ENCODE data around the gene ARHGDIG. TPM values are rescaled to one million over a fixed set of nuclear protein-coding genes. Genes with fewer than 3 reads are reported as not detected.

Gene ARHGDIG
- polyA plus RNA-seq, 3 donors: 0.22 to 78.0 (median 4.1) TPM

DNA sequence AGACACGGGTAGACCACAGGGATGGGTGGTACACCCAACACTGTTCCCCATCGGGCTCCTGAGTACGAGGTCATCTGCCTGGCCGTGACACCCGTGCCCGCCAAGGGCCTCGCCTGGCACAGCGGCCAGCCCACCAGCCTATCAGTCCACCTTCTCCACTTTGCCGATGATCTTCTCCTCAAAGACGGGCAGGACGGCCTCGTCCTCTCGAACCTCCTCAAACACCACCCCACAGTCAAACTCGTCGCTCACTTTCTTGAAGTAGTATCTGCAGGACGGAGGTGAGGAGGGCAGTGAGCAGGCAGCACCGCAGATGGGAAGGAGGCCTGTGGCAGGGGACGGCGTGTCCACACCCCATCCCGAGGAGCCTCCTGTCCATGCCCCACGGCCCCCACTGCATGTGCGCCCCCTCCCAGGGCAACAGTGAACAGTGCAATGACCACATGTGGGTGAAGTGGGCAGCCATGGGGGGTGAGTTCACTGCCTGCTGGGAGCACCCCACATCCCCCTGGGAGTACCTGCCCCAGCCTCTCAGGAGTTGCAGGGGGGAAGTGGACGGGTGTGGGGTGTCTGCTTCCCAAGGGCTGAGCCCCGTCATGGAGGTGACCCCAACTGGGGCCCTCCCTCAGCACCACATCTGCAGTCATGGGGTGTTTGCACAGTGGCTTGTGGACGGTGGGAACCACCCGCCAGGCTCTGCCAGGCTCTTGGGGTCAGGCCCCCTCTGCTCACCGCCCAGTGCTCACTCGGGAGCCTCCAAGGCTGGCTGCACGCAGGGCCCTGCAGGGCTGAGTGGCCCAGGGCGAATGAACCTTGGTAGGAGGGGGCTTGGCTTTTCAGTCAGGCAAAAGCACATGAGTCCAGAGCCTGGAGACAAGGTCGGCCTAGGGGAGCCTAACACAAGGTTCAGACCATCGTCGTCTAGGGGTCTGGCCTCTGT is 7.9 kb downstream of the ARHGDIG start:
- H3K27ac ChIP-seq (ENCODE audit: low read depth, low read length): no peak overlapping the region
- WGBS, 3 donors: 74 to 94% (median 91%) methylated on average over 31 to 33 of the region's 33 CpGs

DNA sequence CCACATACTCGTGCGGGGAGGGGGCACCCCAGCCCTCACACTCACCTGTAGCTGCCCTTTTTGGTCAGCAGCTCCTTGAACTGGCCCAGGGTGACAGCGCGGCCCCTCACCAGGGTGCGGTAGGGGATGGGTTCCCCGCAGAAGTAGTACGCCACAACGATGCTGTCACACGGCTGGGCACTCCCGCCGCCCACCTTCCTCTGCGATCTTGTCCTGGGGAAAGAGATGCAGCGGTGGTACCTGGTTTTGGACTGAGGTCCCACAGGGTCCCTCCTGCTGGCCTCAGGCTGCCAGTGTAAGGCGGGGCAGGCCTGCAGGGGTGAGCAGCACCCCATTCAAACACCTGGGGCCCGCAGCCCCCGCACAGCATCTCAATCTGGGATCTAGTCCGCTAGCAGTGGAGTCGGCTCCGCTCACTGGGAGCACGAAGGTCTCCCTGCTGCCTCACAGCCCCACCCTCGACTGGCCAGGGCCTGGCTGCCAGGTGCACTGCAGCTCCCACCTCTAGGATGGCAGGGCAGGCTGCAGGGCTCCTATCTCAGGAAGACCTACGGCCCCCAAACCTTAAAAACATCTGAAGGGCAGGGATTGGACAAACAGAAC is 9.1 kb downstream of the ARHGDIG start:
- no peak overlapping the region for H3K27ac ChIP-seq (ENCODE audit: low read depth, low read length)
- 74 to 95% (median 93%) methylated on average over 22 of the region's 22 CpGs for WGBS, 3 donors

DNA sequence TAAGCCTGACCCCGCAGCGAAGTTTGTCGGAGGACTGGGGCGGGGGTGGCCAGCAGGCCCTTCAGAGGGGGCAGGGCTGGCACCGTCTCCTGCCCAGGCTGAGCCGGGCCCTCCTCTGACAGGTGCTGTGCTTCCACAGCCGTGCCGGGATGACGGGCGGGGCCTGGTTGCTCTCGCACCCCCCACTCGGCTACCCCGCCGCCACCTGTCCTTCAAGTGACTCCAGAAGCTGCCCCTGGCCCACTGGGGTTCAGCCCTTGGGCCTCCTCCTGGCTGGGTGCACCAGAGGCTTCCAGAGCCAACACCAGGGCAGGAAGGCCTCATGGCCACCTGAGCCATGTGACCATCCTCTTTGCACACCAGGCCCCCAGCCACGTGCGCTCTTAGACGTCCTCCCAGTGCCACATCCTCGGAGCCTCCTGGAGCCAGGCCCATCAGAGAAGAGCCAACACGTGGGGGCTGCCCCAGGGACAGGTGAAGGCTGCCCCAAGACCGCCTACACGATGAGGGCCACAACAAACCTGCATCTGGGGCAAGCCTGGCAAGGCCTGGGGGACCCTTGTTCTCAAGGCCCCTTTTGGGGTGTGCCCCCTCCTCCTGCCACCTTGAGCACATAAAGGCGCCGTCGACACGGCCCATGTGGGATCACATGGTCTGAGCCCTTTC is 9.8 kb downstream of the ARHGDIG start:
- no peak overlapping the region for H3K27ac ChIP-seq (ENCODE audit: low read depth, low read length)
- WGBS, 3 donors: 42 to 92% (median 92%) methylated on average over 24 to 25 of the region's 25 CpGs

DNA sequence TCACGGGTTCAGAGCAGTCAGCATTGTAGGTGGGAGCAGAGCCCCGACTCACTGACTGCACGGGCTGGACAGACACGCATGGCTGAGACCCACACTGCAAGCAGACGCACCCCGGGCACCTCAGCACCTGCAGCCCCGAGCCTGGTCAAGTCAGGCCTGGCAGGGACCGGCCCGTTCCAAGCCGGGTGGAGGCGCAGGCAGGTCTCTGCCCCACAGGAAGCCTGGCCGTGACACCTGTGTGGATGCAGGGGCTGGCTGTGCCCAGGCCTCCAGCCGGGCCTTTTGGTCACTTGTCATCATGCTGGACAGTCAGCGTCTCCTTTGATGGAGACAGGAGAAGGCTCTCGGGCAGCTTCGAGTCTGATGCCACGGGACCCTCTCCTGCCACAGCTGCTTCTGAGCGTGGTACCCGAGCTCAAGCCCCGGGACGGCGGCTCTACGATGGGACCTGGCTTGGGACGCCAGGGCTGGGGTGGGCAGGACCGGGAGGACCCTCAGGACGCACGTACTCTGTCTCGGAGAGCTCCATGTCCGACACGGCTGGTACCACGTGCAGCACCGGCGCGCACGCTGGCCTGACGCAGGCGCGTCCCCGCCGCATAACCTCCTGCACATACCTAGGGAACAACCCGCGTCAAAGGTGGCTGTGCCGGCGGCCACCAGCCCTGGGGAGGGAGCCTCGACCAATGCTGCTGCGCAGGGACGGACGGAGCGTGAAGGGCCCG is 10.5 kb downstream of the ARHGDIG start:
- H3K27ac ChIP-seq (ENCODE audit: low read depth, low read length): no peak overlapping the region
- WGBS, 3 donors: 85 to 96% (median 95%) methylated on average over 50 of the region's 50 CpGs

DNA sequence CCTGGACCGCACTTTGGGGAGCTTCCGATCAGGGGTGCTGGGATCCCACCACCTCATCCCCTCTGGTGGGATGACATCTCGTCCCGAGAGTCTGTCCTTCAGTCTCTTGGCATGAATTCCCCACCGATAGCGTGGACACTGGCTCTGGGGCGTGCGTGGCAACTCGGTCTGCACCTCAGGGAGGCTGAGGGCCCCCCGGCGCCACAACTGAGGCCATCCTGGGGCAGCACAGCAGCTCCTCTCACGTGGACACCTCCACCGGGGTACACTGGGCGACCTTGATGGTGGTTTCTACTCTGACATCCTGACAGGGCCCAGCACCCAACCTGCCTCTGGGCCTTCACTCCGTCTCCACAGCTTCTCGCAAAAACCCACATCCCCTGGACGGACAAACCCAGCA is 11.1 kb downstream of the ARHGDIG start:
- H3K27ac ChIP-seq (ENCODE audit: low read depth, low read length): no peak overlapping the region
- WGBS, 3 donors: 84 to 96% (median 87%) methylated on average over 17 of the region's 17 CpGs

DNA sequence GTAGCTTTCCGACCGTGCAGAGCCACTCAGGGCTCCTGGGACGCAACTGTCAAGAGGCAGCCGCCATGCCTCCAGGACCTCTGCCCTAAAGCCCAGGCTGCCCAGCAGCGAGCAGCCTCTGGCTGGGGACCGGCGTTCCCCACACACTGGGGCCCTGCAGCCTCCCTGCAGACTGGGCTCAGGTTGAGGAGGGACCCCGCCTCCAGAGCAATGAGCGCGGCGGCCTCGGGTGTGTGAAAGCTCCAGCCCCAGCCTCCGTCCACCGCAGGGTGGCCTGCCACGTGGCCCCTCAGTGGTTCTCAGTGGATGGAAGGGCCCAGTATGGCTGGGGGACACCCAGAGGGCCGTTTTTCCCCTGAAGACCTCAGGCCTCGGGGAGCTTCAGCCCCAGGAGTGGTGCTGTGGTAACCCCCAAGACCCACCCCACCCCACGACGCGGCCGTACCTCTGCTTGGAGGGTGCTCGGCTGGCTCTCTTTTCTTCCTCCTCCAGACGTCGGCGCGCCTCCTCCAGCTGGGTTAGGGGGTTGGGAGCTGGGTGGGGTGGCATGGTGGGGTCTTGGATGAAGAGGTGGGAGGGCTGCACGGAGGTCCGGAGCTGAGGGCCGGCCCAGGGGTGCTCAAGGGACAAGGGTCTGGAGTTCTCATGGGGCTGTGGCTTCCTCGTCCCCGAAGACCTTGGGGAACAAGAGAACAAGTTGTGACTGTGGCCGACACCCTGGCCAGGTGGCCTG is 12.8 kb downstream of the ARHGDIG start:
- H3K27ac ChIP-seq (ENCODE audit: low read depth, low read length): no peak overlapping the region
- 92 to 94% (median 92%) methylated on average over 22 to 32 of the region's 32 CpGs for WGBS, 3 donors

DNA sequence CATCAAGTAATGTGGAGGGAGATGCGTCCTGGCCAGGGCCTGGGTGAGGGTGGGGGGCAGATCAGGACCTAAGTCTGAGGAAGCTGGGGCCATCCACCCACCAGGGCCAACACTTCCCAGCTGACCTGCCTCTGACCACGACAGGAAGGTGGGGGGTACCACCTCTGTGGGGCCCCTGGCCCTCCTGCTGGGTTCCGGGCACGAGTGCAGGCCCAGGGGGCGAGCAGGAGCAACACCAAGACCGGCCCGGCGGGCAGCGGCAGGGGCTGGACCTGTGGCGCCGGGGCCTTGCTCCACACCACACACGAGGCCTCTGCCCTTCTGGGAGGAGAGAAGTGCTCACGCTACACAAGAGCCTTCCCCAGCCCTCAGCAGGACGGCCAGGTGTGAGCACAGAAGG is 15.9 kb downstream of the ARHGDIG start:
- WGBS, 3 donors: 89 to 94% (median 94%) methylated on average over 8 to 14 of the region's 14 CpGs
- no peak overlapping the region for H3K27ac ChIP-seq (ENCODE audit: low read depth, low read length)

DNA sequence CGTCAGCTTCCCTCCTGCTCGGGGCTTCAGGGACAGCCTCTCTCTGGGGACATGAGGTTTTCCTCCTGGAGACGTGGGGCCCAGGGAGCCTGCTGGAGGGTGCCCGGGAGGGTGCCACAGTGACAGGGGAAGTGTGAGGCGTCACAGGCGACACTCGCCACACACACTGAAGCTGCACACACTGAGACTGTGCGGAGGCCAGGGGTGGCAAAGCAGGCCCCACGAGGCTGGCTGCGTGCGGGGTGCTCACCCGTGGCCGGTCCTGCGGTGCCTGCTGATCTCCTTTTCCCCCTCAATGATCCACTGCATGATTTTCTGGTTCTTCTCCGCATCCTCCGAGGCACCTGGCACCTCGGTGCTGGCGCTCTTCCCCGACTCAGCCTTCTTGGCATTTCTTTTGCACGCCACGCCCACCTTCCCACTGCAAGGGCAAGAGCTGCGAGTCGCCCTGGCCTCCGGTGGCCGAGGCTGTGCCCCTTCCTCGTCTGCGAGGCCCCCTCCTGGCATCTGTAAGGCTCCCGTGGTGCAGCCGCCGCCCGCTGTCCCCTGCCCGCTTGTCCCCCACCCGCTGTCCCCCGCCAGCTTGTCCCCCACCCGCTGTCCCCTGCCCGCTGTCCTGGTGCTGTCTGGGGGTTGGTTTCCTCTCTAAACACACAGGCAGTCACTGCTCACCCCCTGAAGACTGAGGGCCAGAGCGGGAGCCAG is 16.6 kb downstream of the ARHGDIG start:
- H3K27ac ChIP-seq (ENCODE audit: low read depth, low read length): no peak overlapping the region
- WGBS, 3 donors: 90 to 92% (median 91%) methylated on average over 37 of the region's 37 CpGs

DNA sequence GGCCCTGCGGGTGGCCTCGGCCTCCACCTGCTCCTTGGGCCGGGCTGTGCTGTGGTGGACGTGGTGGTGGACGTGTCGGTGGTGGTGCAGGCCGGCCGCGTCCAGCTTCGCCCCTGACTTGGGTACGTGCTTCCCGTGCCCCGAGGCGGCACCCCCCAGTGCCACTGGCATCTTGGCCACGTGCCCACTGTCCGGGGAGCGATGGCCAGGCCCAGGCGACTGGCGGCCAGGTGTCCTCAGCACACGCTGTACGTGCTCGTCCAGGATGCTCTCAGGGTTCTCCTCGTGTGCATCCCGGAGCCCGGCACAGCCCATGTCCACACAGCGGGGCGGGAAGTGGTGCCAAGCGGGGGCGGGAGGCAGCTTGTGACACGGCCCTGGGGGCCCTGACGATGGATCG is 17.4 kb downstream of the ARHGDIG start:
- no peak overlapping the region for H3K27ac ChIP-seq (ENCODE audit: low read depth, low read length)
- 92 to 97% (median 94%) methylated on average over 27 to 32 of the region's 32 CpGs for WGBS, 3 donors

DNA sequence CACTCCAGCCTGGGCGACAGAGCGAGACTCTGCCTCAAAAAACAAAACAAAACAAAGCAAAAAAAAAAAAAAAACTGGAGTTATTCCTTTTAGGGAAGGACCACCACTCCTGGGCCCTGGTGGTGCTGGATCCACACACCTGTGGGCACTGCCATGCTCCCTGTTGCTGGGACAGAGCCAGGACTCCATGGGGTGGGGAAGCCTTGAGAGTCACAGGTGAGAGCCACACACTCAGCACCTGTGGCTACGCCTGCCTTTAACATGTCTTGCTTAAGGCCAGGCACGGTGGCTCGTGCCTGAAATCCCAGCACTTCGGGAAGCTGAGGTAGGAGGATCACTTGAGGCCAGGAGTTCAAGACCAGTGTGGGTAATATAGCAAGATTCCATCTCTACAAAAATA is 20.8 kb downstream of the ARHGDIG start:
- H3K27ac ChIP-seq (ENCODE audit: low read depth, low read length): no peak overlapping the region
- 80 to 97% (median 95%) methylated on average over 6 of the region's 6 CpGs for WGBS, 3 donors

DNA sequence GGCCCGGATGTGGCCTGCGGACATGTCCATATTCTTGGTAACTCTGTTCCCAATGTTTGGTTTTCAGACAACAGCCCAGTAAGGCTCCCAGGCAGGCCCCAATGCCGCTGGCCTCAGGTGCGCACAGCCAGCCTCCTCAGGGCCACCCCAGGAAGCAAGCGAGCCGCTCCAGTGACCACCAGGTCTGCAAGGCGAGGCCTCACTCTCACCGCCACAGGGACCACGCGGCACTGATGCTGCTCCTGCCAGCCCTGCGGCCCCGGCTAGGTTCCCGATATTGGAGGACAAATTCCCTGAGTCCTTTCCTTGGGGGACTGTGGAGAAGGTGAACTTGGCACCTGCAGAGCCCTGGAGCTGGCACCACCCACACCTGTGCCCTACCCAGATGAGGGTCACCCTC is 21.6 kb downstream of the ARHGDIG start:
- 94 to 97% (median 95%) methylated on average over 13 of the region's 13 CpGs for WGBS, 3 donors
- H3K27ac ChIP-seq (ENCODE audit: low read depth, low read length): no peak overlapping the region

DNA sequence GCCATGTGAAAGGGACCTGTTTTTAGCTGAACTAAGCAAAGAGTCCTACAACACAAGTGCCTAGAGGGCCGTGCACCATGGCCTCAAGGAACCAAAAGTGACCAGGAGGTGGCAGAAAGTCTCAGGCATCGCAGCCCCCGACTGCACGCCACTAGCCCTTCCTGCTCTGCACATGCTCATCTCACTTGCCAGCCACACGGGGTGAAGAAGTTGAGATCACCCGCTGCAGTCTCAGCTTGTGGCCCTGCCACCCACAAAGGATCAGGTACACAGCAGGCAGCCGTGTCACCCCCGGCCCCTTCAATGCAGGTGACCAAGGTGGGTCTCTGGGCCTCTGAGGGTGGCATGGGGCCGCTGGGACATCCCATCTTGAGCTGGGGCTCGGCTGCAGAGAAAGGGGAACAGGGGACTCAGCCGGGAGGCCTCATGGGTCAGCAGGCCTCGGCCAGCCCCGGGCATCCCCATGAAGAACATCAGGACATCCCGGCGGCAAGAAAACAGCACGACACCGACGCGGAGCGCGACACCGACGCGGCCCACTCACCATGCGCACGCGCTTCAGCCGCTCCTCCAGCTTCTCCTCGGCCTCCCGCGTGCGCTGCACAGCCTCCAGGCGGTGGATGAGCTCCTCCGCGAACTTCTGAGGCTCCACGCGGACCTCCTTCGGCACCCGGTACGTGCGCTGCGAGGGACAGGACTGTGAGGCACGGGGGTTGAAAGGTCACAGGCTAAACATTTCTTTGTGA is 23.5 kb downstream of the ARHGDIG start:
- WGBS, 3 donors: 85 to 92% (median 89%) methylated on average over 43 of the region's 43 CpGs
- H3K27ac ChIP-seq (ENCODE audit: low read depth, low read length): no peak overlapping the region

DNA sequence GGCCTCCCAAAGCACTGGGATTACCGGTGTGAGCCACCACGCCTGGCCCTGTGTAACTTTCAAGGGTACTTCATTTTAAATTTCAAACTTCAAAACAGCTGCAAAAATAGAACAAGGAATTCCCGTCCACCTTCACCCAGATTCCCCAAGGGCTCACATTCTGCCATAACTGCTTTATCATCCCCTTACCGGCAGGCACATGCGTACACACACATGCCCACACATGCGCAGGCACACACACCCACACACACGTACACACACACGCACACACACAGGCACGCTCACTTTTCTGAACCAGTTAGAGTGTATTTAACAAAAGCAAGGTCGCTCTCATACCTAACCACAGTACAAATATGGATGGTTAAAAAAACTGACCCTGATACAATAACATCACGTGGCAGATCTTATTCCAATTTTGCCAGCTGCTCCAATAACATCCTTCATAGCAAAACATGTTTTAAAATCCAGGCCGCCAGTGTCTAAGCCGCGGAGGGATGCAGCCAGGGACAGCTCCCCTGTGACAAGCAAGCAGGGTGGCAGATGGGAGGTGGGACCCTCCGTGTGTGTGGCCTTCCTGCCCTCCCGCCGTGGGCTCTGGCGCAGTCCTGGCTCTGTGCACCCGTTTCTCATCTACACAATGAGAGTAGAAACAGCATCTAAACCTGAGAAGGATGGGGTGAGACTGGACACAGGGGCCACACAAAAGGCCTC is 25.7 kb downstream of the ARHGDIG start:
- WGBS, 3 donors: 83 to 92% (median 91%) methylated on average over 19 of the region's 19 CpGs
- no peak overlapping the region for H3K27ac ChIP-seq (ENCODE audit: low read depth, low read length)

DNA sequence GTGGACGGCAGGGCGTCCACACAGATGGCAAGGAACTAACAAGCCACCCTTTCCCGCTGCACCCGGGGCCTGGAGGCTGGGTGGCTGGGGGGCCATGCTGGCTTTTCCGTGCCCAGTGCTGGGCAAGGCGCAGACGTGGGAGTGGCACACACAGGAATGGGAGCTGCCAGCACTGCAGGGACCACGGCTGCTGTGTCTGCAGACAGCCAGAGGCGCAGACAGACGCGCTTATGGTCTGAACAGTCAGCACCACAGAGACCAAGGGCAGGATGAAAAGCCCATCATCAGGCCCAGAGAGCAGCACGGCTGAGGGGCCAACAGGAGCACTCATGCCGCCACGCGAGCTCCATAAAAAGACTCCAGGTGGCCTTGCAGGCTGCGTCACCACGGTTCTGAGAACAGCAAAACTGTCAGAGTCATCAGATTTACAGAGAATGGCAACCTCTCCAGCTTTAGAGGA is 26.6 kb downstream of the ARHGDIG start:
- WGBS, 3 donors: 90 to 92% (median 90%) methylated on average over 17 of the region's 17 CpGs
- no peak overlapping the region for H3K27ac ChIP-seq (ENCODE audit: low read depth, low read length)

DNA sequence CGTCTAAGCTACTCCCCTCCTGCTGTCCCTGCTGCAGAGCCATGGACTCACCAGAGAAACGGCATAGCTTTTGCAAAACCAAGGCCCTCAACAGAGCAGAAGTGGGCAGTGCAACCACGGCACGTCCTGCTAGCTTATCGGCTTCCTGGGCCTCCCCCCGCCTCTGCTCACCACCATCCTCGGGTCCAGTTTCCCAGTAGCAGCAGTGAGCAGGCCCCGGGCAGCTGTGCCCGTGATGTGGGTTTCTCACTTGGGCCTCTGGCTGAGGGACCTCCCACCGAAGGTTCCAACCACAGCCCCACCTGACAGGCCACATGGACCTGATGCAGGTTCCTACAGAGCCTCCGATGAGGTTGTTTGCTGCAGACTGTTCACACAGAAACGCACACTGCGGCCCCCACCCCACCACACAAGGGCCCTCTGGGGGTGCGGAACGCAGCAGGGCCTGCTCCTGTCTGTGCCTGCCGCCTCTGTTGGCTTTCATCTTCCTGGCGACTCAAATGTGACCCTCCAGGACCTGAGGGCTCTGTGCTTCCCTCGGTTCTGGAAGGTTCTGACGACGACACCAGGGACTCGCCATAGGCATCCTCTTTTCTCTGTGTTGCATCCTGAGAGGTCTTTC is 27.4 kb downstream of the ARHGDIG start:
- WGBS, 3 donors: 80 to 94% (median 89%) methylated on average over 21 of the region's 21 CpGs
- no peak overlapping the region for H3K27ac ChIP-seq (ENCODE audit: low read depth, low read length)

DNA sequence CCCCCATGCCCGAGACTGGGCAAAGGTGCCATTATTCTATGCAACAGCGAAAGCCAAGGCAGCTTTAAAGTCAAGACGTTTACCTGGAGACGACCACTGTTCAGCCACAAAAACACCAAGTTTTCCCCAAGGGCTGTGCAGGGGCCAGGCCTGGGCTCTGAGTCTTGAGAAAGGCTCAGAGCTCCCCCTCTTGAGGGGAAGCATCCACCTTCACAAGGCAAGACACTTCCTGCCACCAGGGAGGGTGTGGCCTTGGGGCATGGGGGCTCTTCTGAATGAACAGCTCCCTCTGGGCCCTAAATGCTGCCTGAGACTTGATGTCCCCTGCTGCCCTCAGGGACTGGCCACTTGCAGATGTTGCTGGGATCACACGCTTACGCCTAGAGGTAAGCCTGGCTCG is 29.1 kb downstream of the ARHGDIG start:
- no peak overlapping the region for H3K27ac ChIP-seq (ENCODE audit: low read depth, low read length)
- 78 to 85% (median 79%) methylated on average over 7 of the region's 7 CpGs for WGBS, 3 donors

Data from adipose tissue (tissue), 3 donors.